Heart left ventricle (tissue), 16 donors: ENCODE results near the gene DLGAP1. TPM values are rescaled to one million over a fixed set of nuclear protein-coding genes. Genes with fewer than 3 reads are reported as not detected.
"Not testable (repeated sequence)": the region's sequence is repeated elsewhere in the genome, so short reads cannot be mapped to it uniquely, and the experiment has no call there.

Experiments used
- ATAC-seq, 4 donors: fragments of 200-7000 bp; cut with Tn5 transposase; one replicate each; pipeline ENCODE4 v1.9.1; 2020 to 2022; ENCODE audit warnings: moderate library complexity in 4 of 4, mild to moderate bottlenecking in 3 of 4, moderate number of reproducible peaks in 1 of 4
- DNase-seq, 5 donors: peaks; one replicate each; pipeline ENCODE4 v3.0.0-alpha.2; 2020
- H3K27ac ChIP-seq, 12 donors: fragments of 200-600 bp; sonication (generic) in 4 of 12; one replicate each; pipeline versions ENCODE4 v1.5.0 to v1.8.0; 2016 to 2022; ENCODE audit warnings: mild to moderate bottlenecking in 2 of 12
- H3K27me3 ChIP-seq, 9 donors: fragments of 200-600 bp; sonication (generic) in 2 of 9; one replicate each; pipeline versions ENCODE4 v1.5.1 to v1.8.0; 2016 to 2022; ENCODE audit warnings: mild to moderate bottlenecking in 3 of 9
- H3K36me3 ChIP-seq, 9 donors: fragments of 200-600 bp; sonication (generic) in 2 of 9; one replicate each; pipeline versions ENCODE4 v1.5.0 to v1.8.0; 2018 to 2022; ENCODE audit warnings: mild to moderate bottlenecking in 2 of 9
- H3K4me1 ChIP-seq, 12 donors: fragments of 200-600 bp; sonication (generic) in 4 of 12; one replicate each; pipeline versions ENCODE4 v1.5.0 to v1.8.0; 2016 to 2022; ENCODE audit warnings: mild to moderate bottlenecking in 3 of 12
- H3K4me3 ChIP-seq, 12 donors: fragments of 200-600 bp; sonication (generic) in 4 of 12; one replicate each; pipeline versions ENCODE4 v1.5.0 to v1.8.0; 2017 to 2022; ENCODE audit warnings: mild to moderate bottlenecking in 9 of 12, moderate library complexity in 4 of 12
- H3K9me3 ChIP-seq, 12 donors: fragments of 200-600 bp; sonication (generic) in 4 of 12; one replicate each; pipeline versions ENCODE4 v1.5.0 to v1.8.0; 2016 to 2022; ENCODE audit warnings: mild to moderate bottlenecking in 1 of 12
- CTCF ChIP-seq, 12 donors: fragments of 200-600 bp; sonication (generic) in 4 of 12; IDR thresholded peaks; one replicate each; pipeline versions ENCODE4 v1.5.0 to v1.8.0; 2018 to 2022; ENCODE audit warnings: antibody characterized with exemption in 12 of 12, mild to moderate bottlenecking in 5 of 12
- POLR2A ChIP-seq, 2 donors: fragments of 450-650 bp; IDR thresholded peaks; one replicate each; pipeline ENCODE4 v1.6.1; 2017; ENCODE audit warnings: antibody characterized with exemption in 2 of 2, mild to moderate bottlenecking in 2 of 2, moderate library complexity in 2 of 2
- WGBS, 4 donors: extraction: QIAGEN DNeasy Blood & Tissue Kit in 2 of 4; methylation state at CpG; one replicate each; pipeline versions ENCODE4 v1.1.5 to v1.1.7; 2013 to 2018; 5-methylcytosine and 5-hydroxymethylcytosine counted together
- intact Hi-C, 10 donors: fragments of 100-400 bp; cut with DNase I; formaldehyde crosslinking; loops; one replicate each; pipeline versions ENCODE4 v1.11.1 to v1.14.2; 2022
- polyA plus RNA-seq, 2 donors: library from polyadenylated mRNA; stranded (reverse); fragments of 200-250 nt; gene quantifications; one replicate each; pipeline ENCODE4 v1.2.3, GENCODE V29; 2013
- total RNA-seq, 9 donors: library from RNA; depleted of rRNA in 2 of 9; stranded (reverse); fragments of >200 nt in 2 of 9; fragmentation: NEBNext Ultra II Directional in 3 of 9; extraction: Animal tissue kit (Norgen Biotek cat#: 25700) in 3 of 9; gene quantifications; one replicate each; pipeline versions ENCODE4 v1.1.0 to v1.2.4, GENCODE V29; 2016 to 2023
- donor health status: ischemic (EF 13 %, LVEDD 7.1; RV severe dilation, severe dysfunction).
- donor health status: healthy with polysubstance abuse.
- donor health status: DM: no; HTN: yes; CAD: no.
- donor health status: DM: no; HTN: no; CAD: no.
- donor health status: ischemic (EF 25% LVEDD 6.9; RV normal size, moderate dysfunction).
- donor health status: ischemic (EF 25% LVEDD 5.7; RV mildly dilated, moderate dysfunction).
- donor health status: healthy.
- donor health status: DM: yes; HTN: yes; CAD: no.
- donor health status: ischemic (EF 35%, LVEDD 5.7; RV mildly dilated, moderate dysfunction).
- donor health status: nonischemic (EF 11% LVEDD 7.7; RV severe dilation, severe dysfunction).
- donor health status: DM: yes; HTN: yes; CAD: no.
- donor health status: PGD.
- donor health status: ischemic (EF 29% LVEDD 5.4; RV normal size, mild dysfunction).
- donor health status: nonischemic (EF 23%, LVEDD 6.1; RV moderate dilation, normal function).

Gene DLGAP1
- total and polyA plus RNA-seq, 11 donors: 0.10 to 5.5 (median 0.40) TPM; not detected in 1

- Histone ChIP-seq H3K4me1 (peaks cover 7 to 51% (median 30%) of the 10 kb centered on the region in 12 donors), H3K36me3 (no peaks in the 10 kb centered on the region), H3K4me3 (peak overlapping the region in 11 of 12 donors; percentile 28 to 61 (median 49)), H3K9me3 (no peaks in the 10 kb centered on the region), H3K27me3 (no peaks in the 10 kb centered on the region), H3K27ac (peak overlapping the region; percentile 70 to 94 (median 87))
- DNase-seq: no peak
- WGBS, 4 donors: 10 to 18% (median 13%) methylated on average over 12 of the region's 12 CpGs
- TF ChIP-seq POLR2A (IDR thresholded peaks at IDR 0.05) (peak in 1 of 2 donors; percentile 29), CTCF (IDR thresholded peaks at IDR 0.05) (no peak)
- peak; percentile 38 to 77 (median 68) for ATAC-seq
- intact Hi-C loops: loop anchor here in 2 of 10 donors (1.0 to 5.0 kb wide), 2 partner anchors 9 to 336 kb away; no protein-coding TSS in a partner anchor
Measured at GRCh38 chr18:3603421-3604234, 851.5 kb downstream of the DLGAP1 start.

GRCh38 chr18:3601106-3601755, 853.9 kb downstream of the DLGAP1 start:
- 95 to 96% (median 96%) methylated on average over 12 of the region's 12 CpGs for WGBS, 4 donors
- Histone ChIP-seq H3K27ac (peak overlapping the region in 1 of 12 donors; percentile 21), H3K36me3 (peaks cover 0 to 11% (median 0%) of the 10 kb centered on the region in 9 donors), H3K4me1 (peaks cover 7 to 64% (median 47%) of the 10 kb centered on the region in 12 donors)
- not testable (repeated sequence) for DNase-seq, H3K27me3 ChIP-seq, H3K9me3 ChIP-seq, ATAC-seq, H3K4me3 ChIP-seq
- intact Hi-C loops: loop anchor here in 1 of 10 donors (5.0 kb wide), 1 partner anchor 334 kb away; no protein-coding TSS in a partner anchor

- DNase-seq: no peak
- intact Hi-C loops: loop anchor here in 4 of 10 donors (5.0 to 10.0 kb wide), 5 partner anchors 65 to 445 kb away; no protein-coding TSS in a partner anchor
- TF ChIP-seq POLR2A (IDR thresholded peaks at IDR 0.05): no peak
- 90 to 93% (median 91%) methylated on average over 6 of the region's 6 CpGs for WGBS, 4 donors
- Histone ChIP-seq H3K36me3 (peaks cover 0 to 11% (median 0%) of the 10 kb centered on the region in 9 donors), H3K27ac (peak overlapping the region in 3 of 12 donors; percentile 21 to 97 (median 28)), H3K27me3 (no peaks in the 10 kb centered on the region), H3K4me1 (peaks cover 7 to 64% (median 47%) of the 10 kb centered on the region in 12 donors), H3K9me3 (no peaks in the 10 kb centered on the region), H3K4me3 (no peak overlapping the region)
- ATAC-seq: no peak
Measured at GRCh38 chr18:3599861-3600260, 855.2 kb downstream of the DLGAP1 start.

GRCh38 chr18:3599195-3599594, 855.9 kb downstream of the DLGAP1 start:
- H3K36me3 ChIP-seq: peaks cover 0 to 11% (median 0%) of the 10 kb centered on the region in 9 donors
- no peak overlapping the region for H3K4me3 ChIP-seq
- H3K27me3 ChIP-seq: no peaks in the 10 kb centered on the region
- DNase-seq (no peak), ATAC-seq (no peak)
- H3K4me1 ChIP-seq: peaks cover 7 to 60% (median 44%) of the 10 kb centered on the region in 12 donors
- peak overlapping the region in 4 of 12 donors; percentile 21 to 97 (median 34) for H3K27ac ChIP-seq
- no peaks in the 10 kb centered on the region for H3K9me3 ChIP-seq
- TF ChIP-seq POLR2A (IDR thresholded peaks at IDR 0.05): no peak
- no peak for TF ChIP-seq CTCF (IDR thresholded peaks at IDR 0.05)
- WGBS, 4 donors: 69 to 77% (median 72%) methylated on average over 7 of the region's 7 CpGs
- intact Hi-C loops: loop anchor here in 4 of 10 donors (5.0 to 10.0 kb wide), 4 partner anchors 66 to 444 kb away; no protein-coding TSS in a partner anchor
